Ascending aorta (tissue), 2 donors: Measurements from ENCODE around the gene UTP14A. TPM values are rescaled to one million over a fixed set of nuclear protein-coding genes. Genes with fewer than 3 reads are reported as not detected.

Experiments
- DNase-seq, 2 donors: peaks; one replicate each; pipeline ENCODE4 v3.0.0-alpha.2; 2019; ENCODE audit warnings: low spot score in 2 of 2
- H3K27ac ChIP-seq, 2 donors: fragments of 200-600 bp; sonication (generic); one replicate each; pipeline ENCODE4 v1.5.1; 2016 to 2017; ENCODE audit warnings: mild to moderate bottlenecking in 1 of 2
- H3K27me3 ChIP-seq: fragments of 200-600 bp; sonication (generic); one replicate; pipeline ENCODE4 v1.5.1; 2017
- H3K36me3 ChIP-seq, 2 donors: fragments of 200-600 bp; sonication (generic); one replicate each; pipeline ENCODE4 v1.5.1; 2016
- H3K4me1 ChIP-seq, 2 donors: fragments of 200-600 bp; sonication (generic); one replicate each; pipeline ENCODE4 v1.5.1; 2016 to 2017; ENCODE audit warnings: mild to moderate bottlenecking in 1 of 2
- H3K4me3 ChIP-seq, 2 donors: fragments of 200-600 bp; sonication (generic); one replicate each; pipeline ENCODE4 v1.5.1; 2016 to 2017; ENCODE audit warnings: mild to moderate bottlenecking in 1 of 2
- H3K9me3 ChIP-seq, 2 donors: fragments of 200-600 bp; sonication (generic); one replicate each; pipeline ENCODE4 v1.5.1; 2016
- CTCF ChIP-seq, 3 experiments: fragments of 200-600 bp in 2 of 3; fragments of 450-650 bp in 1 of 3; sonication (generic) in 2 of 3; IDR thresholded peaks; one replicate each; pipeline ENCODE4 v1.5.1; 2016 to 2019; ENCODE audit warnings: antibody characterized with exemption in 3 of 3, mild to moderate bottlenecking in 1 of 3, moderate library complexity in 1 of 3
- intact Hi-C: fragments of 100-400 bp; cut with DNase I; formaldehyde crosslinking; loops from one replicate; pipeline ENCODE4 v1.15.1; 2023
- total RNA-seq: library from RNA; depleted of rRNA; stranded (reverse); fragments of >200 nt; gene quantifications from one replicate; pipeline ENCODE4 v1.1.0, GENCODE V29; 2016

Gene UTP14A
- total RNA-seq, 1 donor from 2014 or later, result 1.1 TPM

- no peaks in the 10 kb centered on the region for H3K36me3 ChIP-seq
- H3K27me3 ChIP-seq, result no peaks in the 10 kb centered on the region
- H3K27ac ChIP-seq, result no peak overlapping the region
- no peaks in the 10 kb centered on the region for H3K4me1 ChIP-seq
- DNase-seq, result no peak
- no peaks in the 10 kb centered on the region for H3K9me3 ChIP-seq
- TF ChIP-seq CTCF (IDR thresholded peaks at IDR 0.05), result no peak
- no peak overlapping the region for H3K4me3 ChIP-seq
- intact Hi-C loops, result loop anchor here (2.0 kb wide), 2 partner anchors 21 to 29 kb away; partner anchors contain the start of gene BCORL1
These were observed 47.9 kb downstream of the UTP14A start for GRCh38 chrX:129953881-129954280.

GRCh38 chrX:129954804-129955203 is 48.8 kb downstream of the UTP14A start:
- Histone ChIP-seq H3K36me3 (no peaks in the 10 kb centered on the region), H3K27ac (no peak overlapping the region), H3K9me3 (no peaks in the 10 kb centered on the region), H3K4me3 (no peak overlapping the region), H3K27me3 (no peaks in the 10 kb centered on the region), H3K4me1 (no peaks in the 10 kb centered on the region)
- no peak for TF ChIP-seq CTCF (IDR thresholded peaks at IDR 0.05)
- intact Hi-C loops, result no loop called here
- DNase-seq, result no peak

- DNase-seq, result no peak
- H3K36me3 ChIP-seq, result no peaks in the 10 kb centered on the region
- H3K9me3 ChIP-seq, result no peaks in the 10 kb centered on the region
- intact Hi-C loops, result no loop called here
- H3K4me1 ChIP-seq, result no peaks in the 10 kb centered on the region
- H3K27ac ChIP-seq, result no peak overlapping the region
- no peak for TF ChIP-seq CTCF (IDR thresholded peaks at IDR 0.05)
- no peaks in the 10 kb centered on the region for H3K27me3 ChIP-seq
- H3K4me3 ChIP-seq, result no peak overlapping the region
These were observed 49.7 kb downstream of the UTP14A start for GRCh38 chrX:129955682-129956081.

DNA sequence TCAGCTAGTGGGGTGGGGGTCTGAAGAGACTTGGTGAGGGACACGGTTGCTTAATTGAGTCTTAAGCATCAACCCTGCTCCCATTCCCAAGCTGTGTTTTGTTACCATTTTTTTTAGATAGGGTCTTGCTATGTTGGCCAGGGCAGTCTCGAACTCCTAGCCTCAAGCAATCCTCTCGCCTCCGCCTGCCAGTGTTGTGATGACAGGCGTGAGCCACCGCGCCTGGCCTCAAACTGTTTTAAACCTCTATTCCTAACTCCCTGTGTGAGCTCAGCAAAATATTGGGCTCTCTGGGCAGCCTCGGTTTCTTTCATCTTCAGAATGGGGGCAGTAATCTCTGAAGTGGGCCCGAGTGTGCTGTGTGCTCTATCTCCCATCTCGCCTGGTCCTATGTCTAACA is 50.2 kb downstream of the UTP14A start:
- no peak for TF ChIP-seq CTCF (IDR thresholded peaks at IDR 0.05)
- Histone ChIP-seq H3K9me3 (no peaks in the 10 kb centered on the region), H3K27ac (no peak overlapping the region), H3K27me3 (no peaks in the 10 kb centered on the region), H3K36me3 (no peaks in the 10 kb centered on the region), H3K4me3 (no peak overlapping the region), H3K4me1 (no peaks in the 10 kb centered on the region)
- DNase-seq, result no peak
- intact Hi-C loops, result no loop called here

DNA sequence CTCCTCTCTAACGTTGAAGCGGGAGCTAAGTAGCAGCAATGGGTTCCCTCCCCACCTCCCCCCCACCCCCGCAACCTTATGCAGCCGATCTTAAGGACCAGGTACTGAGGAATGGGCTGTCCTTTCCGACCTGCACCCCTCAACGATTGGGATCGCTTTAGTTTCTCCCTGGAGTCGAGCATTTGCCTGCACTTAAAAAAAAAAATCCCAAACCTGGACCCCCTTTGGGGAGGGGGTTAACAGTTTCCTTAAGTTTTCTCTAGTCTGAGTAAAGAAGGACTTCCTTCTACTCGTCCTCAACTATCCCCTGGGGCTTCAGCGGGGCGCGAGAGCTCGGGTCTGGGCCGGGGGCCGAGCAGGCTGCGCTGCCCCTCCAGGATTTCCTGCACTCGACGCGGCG is 50.8 kb downstream of the UTP14A start:
- Histone ChIP-seq H3K27ac (peak overlapping the region in 1 of 2 donors; percentile 40), H3K4me1 (no peaks in the 10 kb centered on the region), H3K27me3 (no peaks in the 10 kb centered on the region), H3K36me3 (no peaks in the 10 kb centered on the region), H3K4me3 (peak overlapping the region; percentile 45 to 63), H3K9me3 (no peaks in the 10 kb centered on the region)
- intact Hi-C loops, result no loop called here
- DNase-seq, result no peak
- TF ChIP-seq CTCF (IDR thresholded peaks at IDR 0.05), result no peak
